ENCODE results near the gene ARL6IP4. TPM values are rescaled to one million over a fixed set of nuclear protein-coding genes. Genes with fewer than 3 reads are reported as not detected.

Gene ARL6IP4
- total and polyA plus RNA-seq, 2 donors: 297 to 302 TPM

DNA sequence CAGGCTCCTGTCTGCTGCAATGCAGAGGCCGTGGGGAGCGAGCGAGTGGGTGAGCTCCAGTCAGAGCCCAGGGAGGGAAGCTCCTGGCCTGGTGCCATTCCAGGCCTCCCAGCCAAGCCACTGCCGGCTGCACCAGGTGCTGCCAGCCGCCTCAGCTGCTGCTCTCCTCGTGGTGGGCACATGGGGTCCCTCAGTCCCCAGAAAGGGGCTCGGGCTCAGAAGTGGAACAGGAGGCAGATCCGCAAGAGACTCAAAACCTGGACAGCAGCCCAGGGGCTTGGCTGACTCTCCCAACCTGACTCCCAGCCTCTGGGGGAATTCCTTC, 16.6 kb upstream of the ARL6IP4 start:
- Histone ChIP-seq H3K36me3 (ENCODE audit: control insufficient read depth in 2 of 2, insufficient read depth in 2 of 2, low read length in 1 of 2) (no peaks in the 10 kb centered on the region), H3K9me3 (ENCODE audit: control insufficient read depth in 2 of 2, insufficient read depth in 1 of 2, low read length in 1 of 2) (no peaks in the 10 kb centered on the region), H3K4me3 (ENCODE audit: low read length in 2 of 2) (no peak overlapping the region), H3K27me3 (ENCODE audit: control insufficient read depth in 2 of 2, insufficient read depth in 1 of 2, low read length in 1 of 2) (no peaks in the 10 kb centered on the region), H3K27ac (ENCODE audit: low read depth in 1 of 2, low read length in 1 of 2) (no peak overlapping the region), H3K4me1 (ENCODE audit: control insufficient read depth in 2 of 2, insufficient read depth in 2 of 2, low read length in 2 of 2) (peaks cover 8 to 27% of the 10 kb centered on the region in 2 donors)
- no peak for DNase-seq (ENCODE audit: low read depth in 6 of 9, low spot score in 9 of 9)
- WGBS: 94% methylated on average over 8 of the region's 8 CpGs

DNA sequence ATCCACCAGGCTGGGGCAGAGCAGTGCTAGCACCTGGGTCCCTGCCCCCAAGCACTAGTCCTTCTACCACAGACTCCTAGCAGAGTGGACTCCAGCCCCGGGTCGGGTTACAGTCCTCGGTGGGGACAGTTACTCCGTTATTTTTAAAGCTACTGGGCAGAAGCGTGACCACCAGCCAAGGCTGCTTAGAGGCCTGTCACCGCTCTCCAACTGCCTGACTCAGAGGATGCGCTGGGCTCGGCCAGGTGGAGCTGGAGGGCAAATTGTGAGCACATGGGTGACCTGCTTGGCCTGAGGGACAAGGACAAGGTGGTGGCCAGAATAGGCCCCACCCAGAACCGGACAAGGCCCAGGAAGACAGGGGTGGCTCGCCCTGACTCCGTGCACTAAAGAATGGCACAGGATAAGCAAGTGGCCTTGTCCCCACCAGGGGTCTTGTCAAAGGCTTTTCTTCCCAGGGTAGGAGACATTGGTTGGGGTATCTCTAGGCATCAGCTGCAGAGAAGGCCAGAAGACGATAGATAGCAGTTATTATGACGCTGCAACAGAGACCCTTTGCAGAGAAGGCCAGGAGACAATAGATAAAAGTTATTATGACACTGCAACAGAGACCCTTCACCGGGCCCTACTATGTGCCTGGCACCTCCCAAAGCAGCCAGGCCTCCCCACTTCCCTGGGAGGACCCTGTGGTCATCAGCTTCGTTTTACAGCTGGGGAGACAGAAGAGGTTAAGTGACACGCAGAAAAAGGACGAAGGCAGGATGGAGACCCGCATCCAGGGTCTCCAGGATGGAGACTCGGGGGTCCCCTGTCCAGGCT, 15.8 kb upstream of the ARL6IP4 start:
- no peak for DNase-seq (ENCODE audit: low read depth in 6 of 9, low spot score in 9 of 9)
- H3K27ac ChIP-seq (ENCODE audit: low read depth in 1 of 2, low read length in 1 of 2): no peak overlapping the region
- 96% methylated on average over 19 of the region's 19 CpGs for WGBS
- H3K9me3 ChIP-seq (ENCODE audit: control insufficient read depth in 2 of 2, insufficient read depth in 1 of 2, low read length in 1 of 2): no peaks in the 10 kb centered on the region
- H3K4me1 ChIP-seq (ENCODE audit: control insufficient read depth in 2 of 2, insufficient read depth in 2 of 2, low read length in 2 of 2): peaks cover 8 to 27% of the 10 kb centered on the region in 2 donors
- no peak overlapping the region for H3K4me3 ChIP-seq (ENCODE audit: low read length in 2 of 2)
- H3K27me3 ChIP-seq (ENCODE audit: control insufficient read depth in 2 of 2, insufficient read depth in 1 of 2, low read length in 1 of 2): no peaks in the 10 kb centered on the region
- no peaks in the 10 kb centered on the region for H3K36me3 ChIP-seq (ENCODE audit: control insufficient read depth in 2 of 2, insufficient read depth in 2 of 2, low read length in 1 of 2)

GRCh38 chr12:122965321-122965751, 15.1 kb upstream of the ARL6IP4 start:
- peak overlapping the region in 1 of 2 donors; percentile 46 for H3K4me3 ChIP-seq (ENCODE audit: low read length in 2 of 2)
- no peaks in the 10 kb centered on the region for H3K36me3 ChIP-seq (ENCODE audit: control insufficient read depth in 2 of 2, insufficient read depth in 2 of 2, low read length in 1 of 2)
- 86% methylated on average over 12 of the region's 12 CpGs for whole genome bisulfite sequencing
- no peak overlapping the region for H3K27ac ChIP-seq (ENCODE audit: low read depth in 1 of 2, low read length in 1 of 2)
- DNase-seq (ENCODE audit: low read depth in 6 of 9, low spot score in 9 of 9): no peak
- H3K4me1 ChIP-seq (ENCODE audit: control insufficient read depth in 2 of 2, insufficient read depth in 2 of 2, low read length in 2 of 2): peaks cover 8 to 27% of the 10 kb centered on the region in 2 donors
- H3K27me3 ChIP-seq (ENCODE audit: control insufficient read depth in 2 of 2, insufficient read depth in 1 of 2, low read length in 1 of 2): no peaks in the 10 kb centered on the region
- no peaks in the 10 kb centered on the region for H3K9me3 ChIP-seq (ENCODE audit: control insufficient read depth in 2 of 2, insufficient read depth in 1 of 2, low read length in 1 of 2)

- H3K27me3 ChIP-seq (ENCODE audit: control insufficient read depth in 2 of 2, insufficient read depth in 1 of 2, low read length in 1 of 2): no peaks in the 10 kb centered on the region
- no peaks in the 10 kb centered on the region for H3K9me3 ChIP-seq (ENCODE audit: control insufficient read depth in 2 of 2, insufficient read depth in 1 of 2, low read length in 1 of 2)
- H3K4me3 ChIP-seq (ENCODE audit: low read length in 2 of 2): peak within 1 kb of the TSS; percentile 42 to 46
- DNase-seq (ENCODE audit: low read depth in 6 of 9, low spot score in 9 of 9): peak in 7 of 9 donors; percentile 65 to 86 (median 80)
- H3K27ac ChIP-seq (ENCODE audit: low read depth in 1 of 2, low read length in 1 of 2): peak within 1 kb of the TSS in 1 of 2 donors; percentile 46
- no peaks in the 10 kb centered on the region for H3K36me3 ChIP-seq (ENCODE audit: control insufficient read depth in 2 of 2, insufficient read depth in 2 of 2, low read length in 1 of 2)
- WGBS: 7% methylated on average over 55 of the region's 55 CpGs
- H3K4me1 ChIP-seq (ENCODE audit: control insufficient read depth in 2 of 2, insufficient read depth in 2 of 2, low read length in 2 of 2): peaks cover 8 to 27% of the 10 kb centered on the region in 2 donors
Observed at GRCh38 chr12:122965851-122966742, 14.4 kb upstream of the ARL6IP4 start, which contains the start of gene ABCB9. Gene ABCB9, minus strand, starts transcription at chr12:122966463. Its CDS starts 6,228 bp downstream, at chr12:122960235.

GRCh38 chr12:122966743-122967550, 13.5 kb upstream of the ARL6IP4 start:
- Histone ChIP-seq H3K9me3 (ENCODE audit: control insufficient read depth in 2 of 2, insufficient read depth in 1 of 2, low read length in 1 of 2) (no peaks in the 10 kb centered on the region), H3K36me3 (ENCODE audit: control insufficient read depth in 2 of 2, insufficient read depth in 2 of 2, low read length in 1 of 2) (no peaks in the 10 kb centered on the region), H3K27ac (ENCODE audit: low read depth in 1 of 2, low read length in 1 of 2) (peak overlapping the region in 1 of 2 donors; percentile 46), H3K4me3 (ENCODE audit: low read length in 2 of 2) (no peak overlapping the region), H3K4me1 (ENCODE audit: control insufficient read depth in 2 of 2, insufficient read depth in 2 of 2, low read length in 2 of 2) (peaks cover 8 to 27% of the 10 kb centered on the region in 2 donors), H3K27me3 (ENCODE audit: control insufficient read depth in 2 of 2, insufficient read depth in 1 of 2, low read length in 1 of 2) (no peaks in the 10 kb centered on the region)
- 80% methylated on average over 15 of the region's 15 CpGs for WGBS
- no peak for DNase-seq (ENCODE audit: low read depth in 6 of 9, low spot score in 9 of 9)

DNA sequence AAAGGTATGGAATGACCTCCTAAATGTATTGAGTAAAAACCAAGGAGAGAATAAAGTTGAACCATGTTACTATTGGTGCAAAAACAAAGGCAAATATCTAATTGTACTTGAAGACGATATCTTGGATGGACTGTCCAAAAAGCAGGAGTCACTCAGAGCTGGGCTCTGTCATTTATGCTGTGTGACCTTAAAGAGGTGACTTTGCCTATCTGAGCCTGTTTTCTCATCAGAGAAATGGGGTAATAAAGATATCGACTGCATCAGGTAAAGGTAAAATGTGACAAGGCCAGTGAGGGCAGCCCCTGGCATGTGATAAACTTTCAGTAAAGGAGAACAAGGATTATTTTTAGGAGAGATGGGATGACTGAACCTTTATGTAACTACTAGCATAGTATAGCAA, 12.4 kb upstream of the ARL6IP4 start:
- Histone ChIP-seq H3K27me3 (ENCODE audit: control insufficient read depth in 2 of 2, insufficient read depth in 1 of 2, low read length in 1 of 2) (no peaks in the 10 kb centered on the region), H3K4me1 (ENCODE audit: control insufficient read depth in 2 of 2, insufficient read depth in 2 of 2, low read length in 2 of 2) (peaks cover 8 to 22% of the 10 kb centered on the region in 2 donors), H3K27ac (ENCODE audit: low read depth in 1 of 2, low read length in 1 of 2) (no peak overlapping the region), H3K4me3 (ENCODE audit: low read length in 2 of 2) (no peak overlapping the region), H3K36me3 (ENCODE audit: control insufficient read depth in 2 of 2, insufficient read depth in 2 of 2, low read length in 1 of 2) (no peaks in the 10 kb centered on the region), H3K9me3 (ENCODE audit: control insufficient read depth in 2 of 2, insufficient read depth in 1 of 2, low read length in 1 of 2) (no peaks in the 10 kb centered on the region)
- 98% methylated on average over 2 of the region's 2 CpGs for WGBS
- DNase-seq (ENCODE audit: low read depth in 6 of 9, low spot score in 9 of 9): no peak

DNA sequence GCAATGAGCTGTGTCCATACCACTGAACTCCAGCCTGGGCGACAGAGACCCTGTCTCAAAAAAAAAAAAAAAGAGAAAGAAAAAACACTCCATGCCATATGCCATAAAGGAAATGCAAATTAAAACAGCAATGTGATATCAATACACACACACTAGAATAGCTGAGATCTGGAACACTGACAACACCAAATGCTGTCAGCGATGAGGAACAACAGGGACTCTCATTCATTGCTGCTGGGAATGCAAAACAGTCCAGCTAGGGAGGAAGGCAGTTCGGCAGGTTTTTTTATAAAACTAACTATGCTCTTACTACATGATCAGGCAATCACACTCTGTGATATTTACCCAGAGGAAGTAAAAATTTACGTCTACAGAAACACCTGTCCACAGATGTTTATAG, 10.8 kb upstream of the ARL6IP4 start:
- no peak overlapping the region for H3K27ac ChIP-seq (ENCODE audit: low read depth in 1 of 2, low read length in 1 of 2)
- DNase-seq (ENCODE audit: low read depth in 6 of 9, low spot score in 9 of 9): no peak
- no peaks in the 10 kb centered on the region for H3K9me3 ChIP-seq (ENCODE audit: control insufficient read depth in 2 of 2, insufficient read depth in 1 of 2, low read length in 1 of 2)
- H3K4me1 ChIP-seq (ENCODE audit: control insufficient read depth in 2 of 2, insufficient read depth in 2 of 2, low read length in 2 of 2): peaks cover 12 to 22% of the 10 kb centered on the region in 2 donors
- 90% methylated on average over 4 of the region's 4 CpGs for WGBS
- H3K36me3 ChIP-seq (ENCODE audit: control insufficient read depth in 2 of 2, insufficient read depth in 2 of 2, low read length in 1 of 2): no peaks in the 10 kb centered on the region
- H3K4me3 ChIP-seq (ENCODE audit: low read length in 2 of 2): no peak overlapping the region
- no peaks in the 10 kb centered on the region for H3K27me3 ChIP-seq (ENCODE audit: control insufficient read depth in 2 of 2, insufficient read depth in 1 of 2, low read length in 1 of 2)

DNA sequence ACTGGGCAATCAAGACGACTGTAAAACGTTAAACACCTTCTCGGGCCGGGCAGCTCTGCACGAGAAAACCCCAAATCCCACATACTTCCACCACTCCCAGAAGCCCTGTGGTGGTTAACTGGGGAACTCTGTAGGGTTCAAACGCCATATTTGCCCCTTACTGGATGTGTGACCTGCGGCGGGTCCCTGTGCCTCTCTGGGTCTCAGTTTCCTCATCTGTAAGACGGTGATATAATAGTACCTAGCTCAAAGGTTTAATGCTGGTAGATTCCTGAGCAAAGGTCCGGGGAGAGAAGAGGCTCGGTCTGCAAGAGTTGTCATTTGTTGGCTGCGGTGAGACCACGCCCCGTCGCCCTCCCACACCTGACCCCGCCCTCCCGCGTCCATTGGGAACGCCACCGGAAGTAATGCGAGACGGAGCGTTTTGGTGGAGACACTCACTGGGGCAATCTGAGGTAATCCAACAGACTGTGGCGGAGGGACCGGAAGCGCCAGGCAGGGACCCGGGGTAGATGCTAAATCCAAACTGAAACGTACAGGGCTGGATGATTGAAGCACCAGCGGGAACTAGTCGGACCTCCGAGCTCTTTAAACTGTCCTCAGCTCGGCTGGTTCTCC, 6.1 kb upstream of the ARL6IP4 start:
- H3K27me3 ChIP-seq (ENCODE audit: control insufficient read depth in 2 of 2, insufficient read depth in 1 of 2, low read length in 1 of 2): no peaks in the 10 kb centered on the region
- H3K36me3 ChIP-seq (ENCODE audit: control insufficient read depth in 2 of 2, insufficient read depth in 2 of 2, low read length in 1 of 2): peaks cover 13 to 25% of the 10 kb centered on the region in 2 donors
- peak; percentile 95 to 100 (median 99) for DNase-seq (ENCODE audit: low read depth in 6 of 9, low spot score in 9 of 9)
- peak overlapping the region; percentile 97 to 99 for H3K27ac ChIP-seq (ENCODE audit: low read depth in 1 of 2, low read length in 1 of 2)
- H3K4me1 ChIP-seq (ENCODE audit: control insufficient read depth in 2 of 2, insufficient read depth in 2 of 2, low read length in 2 of 2): peaks cover 16 to 33% of the 10 kb centered on the region in 2 donors
- no peaks in the 10 kb centered on the region for H3K9me3 ChIP-seq (ENCODE audit: control insufficient read depth in 2 of 2, insufficient read depth in 1 of 2, low read length in 1 of 2)
- H3K4me3 ChIP-seq (ENCODE audit: low read length in 2 of 2): peak overlapping the region; percentile 71 to 95
- under 1% methylated on average over 32 of the region's 32 CpGs for WGBS
